ENCODE data around the gene DOCK10.

- TF ChIP-seq POLR2A (IDR thresholded peaks at IDR 0.05; ENCODE audit: low read length) (no peak), GATA1 (IDR thresholded peaks at IDR 0.05; ENCODE audit: low read depth, low read length) (no peak)
These were observed 30.7 kb downstream of the DOCK10 start for GRCh38 chr2:225011585-225011984.

Data from erythroblast (primary cell).